GM19324 (cell line): Measurements from ENCODE around the gene GPR84.
"Not testable (repeated sequence)": the region's sequence is repeated elsewhere in the genome, so short reads cannot be mapped to it uniquely, and the experiment has no call there.

Experiments used
- ATAC-seq: cut with Tn5 transposase; IDR thresholded peaks from one replicate; pipeline ENCODE4 v1.9.1; 2021; ENCODE audit warnings: mild to moderate bottlenecking, moderate library complexity; ENCODE audit not compliant: unreplicated experiment, low FRiP score

Gene GPR84

DNA sequence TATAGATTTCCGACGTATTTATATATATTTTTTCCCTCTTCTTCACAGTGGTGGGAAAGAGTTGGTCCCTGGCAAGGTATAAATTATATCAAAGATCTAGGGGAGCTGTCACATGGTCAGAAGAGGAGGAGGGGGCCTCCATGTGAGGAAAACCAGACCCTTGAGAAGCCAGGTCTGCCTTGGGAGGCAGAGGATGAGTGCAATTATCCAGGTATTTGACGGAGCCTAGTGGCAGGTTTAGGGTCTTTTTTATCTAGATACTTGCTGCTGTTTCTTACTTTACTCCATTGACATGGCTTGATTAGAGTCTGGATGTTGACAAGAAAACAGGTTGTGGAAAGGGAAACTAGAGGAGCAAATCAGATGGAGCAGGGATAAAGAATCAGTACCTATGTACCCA, 33.8 kb downstream of the GPR84 start:
- no peak for ATAC-seq

DNA sequence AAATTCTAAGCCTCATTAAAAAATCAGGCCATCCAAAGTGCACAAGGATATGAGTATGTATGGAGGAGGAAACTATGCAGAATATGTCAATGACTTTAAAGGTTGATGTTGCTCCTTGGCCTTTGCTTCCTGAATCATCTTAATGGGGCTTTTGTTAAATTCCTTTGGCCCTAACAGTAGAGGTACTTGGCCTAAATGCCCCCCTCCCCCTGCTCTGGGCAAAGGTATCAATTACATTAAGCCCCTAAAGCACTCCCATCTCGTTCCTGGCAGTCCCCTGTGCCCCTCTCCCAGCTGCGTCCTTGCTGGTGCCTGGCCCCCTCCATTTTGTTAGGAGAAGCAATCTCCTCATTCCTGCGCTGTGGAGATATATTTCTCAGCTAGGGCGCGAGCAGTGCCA, 34.5 kb downstream of the GPR84 start:
- no peak for ATAC-seq

DNA sequence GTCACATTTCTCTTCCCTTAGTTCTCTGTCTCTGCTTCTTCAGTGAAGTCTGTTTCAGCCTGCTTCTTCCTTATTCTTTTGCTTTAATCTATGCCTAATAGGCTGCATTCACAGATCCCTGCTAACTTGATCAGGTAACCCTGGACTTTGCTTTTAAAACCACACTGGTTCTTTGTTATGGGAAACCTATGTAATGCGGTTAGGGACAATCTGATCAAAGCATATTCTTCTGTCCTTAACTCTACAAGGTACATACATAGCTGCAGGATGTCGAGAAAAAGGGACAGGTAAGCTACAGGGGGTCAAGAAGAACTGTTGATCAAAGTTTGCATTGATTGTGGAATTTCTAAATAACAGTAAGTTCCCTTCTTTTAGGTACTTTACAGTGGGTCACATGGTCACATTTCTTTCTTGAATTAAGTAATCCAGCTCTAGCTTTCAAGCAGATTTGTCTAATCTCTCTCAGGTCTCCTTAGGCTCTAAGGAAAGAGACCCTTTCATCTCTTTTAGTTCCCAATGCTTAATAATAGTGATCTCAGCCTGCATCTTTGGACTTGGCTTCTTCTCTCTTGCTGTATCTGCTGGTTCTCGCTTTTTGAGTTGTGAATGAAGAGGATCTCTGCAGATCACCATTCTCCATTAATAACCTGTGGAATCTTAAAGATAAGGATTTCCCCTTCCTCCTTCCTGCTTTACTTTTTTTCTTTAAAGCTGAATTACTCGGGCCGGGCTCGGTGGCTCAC, 35.5 kb downstream of the GPR84 start:
- ATAC-seq = no peak

DNA sequence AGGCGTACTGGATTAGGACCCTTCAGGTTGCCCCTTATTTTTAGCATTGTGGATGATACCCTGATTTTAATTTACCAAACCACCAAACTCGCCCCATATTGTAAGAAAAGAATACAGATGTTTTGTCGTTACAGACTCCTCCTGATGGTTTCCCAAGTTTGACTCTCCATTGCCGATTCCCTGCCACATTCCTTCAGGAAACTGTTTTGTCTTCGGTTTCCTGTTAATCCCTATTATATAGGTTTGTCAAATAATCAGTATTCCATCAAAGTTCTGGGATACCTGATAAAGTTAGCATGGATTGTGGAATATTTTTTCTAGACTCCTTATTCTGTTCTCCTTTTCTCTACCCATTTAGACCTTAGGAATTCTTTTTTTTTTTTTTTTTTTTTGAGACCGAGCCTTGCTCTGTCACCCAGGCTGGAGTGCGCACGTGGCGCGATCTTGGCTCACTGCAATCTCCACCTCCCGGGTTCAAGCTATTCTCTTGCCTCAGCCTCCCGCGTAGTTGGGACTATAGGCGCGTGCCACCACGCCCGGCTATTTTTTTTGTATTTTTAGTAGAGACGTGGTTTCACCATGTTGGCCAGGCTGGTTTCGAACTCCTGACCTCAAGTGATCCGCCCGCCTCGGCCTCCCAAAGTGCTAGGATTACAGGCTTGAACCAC, 38.7 kb downstream of the GPR84 start:
- not testable (repeated sequence) for ATAC-seq

DNA sequence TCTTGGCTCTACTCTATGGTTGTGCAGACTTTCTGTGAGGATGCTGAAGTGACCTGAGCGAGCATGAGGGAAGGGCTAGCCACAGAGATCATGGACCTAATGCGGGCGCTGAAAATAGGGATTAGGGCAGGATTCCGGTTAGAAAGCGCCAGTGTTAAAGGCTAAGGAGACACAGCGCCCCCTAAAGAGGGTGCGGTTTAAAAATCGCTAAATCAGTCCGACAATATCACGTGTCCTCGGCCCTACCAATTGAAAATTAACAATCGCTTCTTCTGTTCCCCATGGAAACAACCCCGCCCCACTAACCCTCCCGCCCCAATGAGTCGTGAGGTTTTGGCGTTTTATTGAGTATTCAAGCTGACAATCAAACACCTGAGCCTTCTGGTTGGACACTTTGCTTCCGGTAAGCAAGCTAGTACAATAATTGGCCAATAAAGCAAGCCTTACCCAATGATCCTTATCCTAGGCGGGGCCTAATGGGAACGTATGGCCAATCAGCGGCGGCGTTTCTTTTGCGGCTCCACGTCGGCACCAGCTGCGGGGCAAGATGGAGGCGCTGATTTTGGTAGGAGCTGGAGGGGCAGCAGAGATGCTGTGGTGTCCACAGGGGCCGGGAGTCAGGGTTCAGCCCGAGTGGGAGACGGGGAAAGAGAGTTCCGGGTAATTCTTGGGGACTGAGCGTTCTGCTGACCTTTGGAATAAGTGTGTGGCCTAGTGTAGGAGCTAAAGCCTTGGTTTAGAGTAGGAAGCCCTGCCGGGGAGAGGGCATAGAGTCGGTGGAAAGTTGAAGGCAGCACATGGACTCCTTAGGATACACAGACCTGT, 39.5 kb downstream of the GPR84 start, which contains the start of gene COPZ1:
TSS of gene COPZ1 (plus strand) at position 515 of the 825 bp plus-strand sequence. CDS start at position 548, 33 bp downstream.
- ATAC-seq = peak; percentile 98

DNA sequence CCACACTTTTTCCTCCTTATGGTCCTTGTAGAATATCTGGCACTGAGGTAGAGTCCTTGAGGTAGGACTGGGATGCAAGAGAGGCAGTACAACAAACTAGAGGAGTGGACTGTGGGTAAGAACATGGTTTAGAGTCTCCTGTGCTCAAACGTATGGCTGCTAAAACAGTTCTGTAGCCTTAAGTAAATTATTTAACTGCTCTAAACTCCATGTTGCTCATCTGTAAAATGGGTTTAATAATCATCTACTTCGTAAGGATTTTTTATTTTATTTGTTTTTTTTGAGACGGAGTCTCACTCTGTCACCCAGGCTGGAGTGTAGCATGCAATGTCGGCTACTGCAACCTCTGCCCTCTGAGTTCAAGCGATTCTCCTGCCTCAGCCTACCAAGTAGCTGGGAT, 42.9 kb downstream of the GPR84 start:
- no peak for ATAC-seq
